ENCODE results near the gene MTF2. TPM values are rescaled to one million over a fixed set of nuclear protein-coding genes. Genes with fewer than 3 reads are reported as not detected.
A peak's percentile ranks its signal among the peaks of the same experiment; 100 is the strongest.
"Not testable (repeated sequence)": the region's sequence is repeated elsewhere in the genome, so short reads cannot be mapped to it uniquely, and the experiment has no call there.

Gene MTF2
- 10 to 100 TPM; 45.1 to 49.7 (median 49.5) TPM for polyA plus RNA-seq (ENCODE audit: insufficient read length in 3 of 3)

DNA sequence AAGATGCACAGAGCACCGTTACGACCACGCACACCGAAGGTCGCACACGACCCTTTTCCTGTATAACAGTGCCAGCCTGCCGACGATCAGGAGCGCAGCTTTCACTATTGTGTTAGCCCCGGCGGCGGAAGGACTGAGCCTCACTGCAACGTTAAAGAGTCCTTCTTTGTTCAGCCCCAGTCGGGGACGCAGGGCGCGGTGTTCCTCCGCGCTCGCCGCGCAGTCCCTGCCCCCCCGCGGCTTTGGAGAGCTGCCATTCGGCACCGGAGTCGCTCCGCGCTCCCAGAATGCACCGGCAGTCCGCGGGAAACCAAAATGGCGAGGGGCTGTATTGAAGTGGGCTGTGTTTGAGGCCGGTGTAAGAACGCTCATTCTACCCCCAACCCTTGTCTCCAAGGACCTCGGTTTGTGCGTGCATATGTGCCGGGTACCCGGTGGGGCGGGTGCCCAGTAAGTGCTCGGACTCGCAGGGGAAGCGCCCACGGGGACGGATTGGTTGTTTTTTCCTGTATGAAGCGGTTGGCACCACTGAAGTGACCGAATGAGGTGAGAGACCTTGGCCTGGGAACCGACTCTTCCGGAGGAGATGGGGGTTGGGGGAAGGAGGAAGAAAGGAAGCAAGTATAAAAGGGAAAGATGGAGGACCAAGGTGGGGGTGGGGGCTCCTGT lies at the start of gene MTF2:
TSS of gene MTF2 (plus strand) at position 298 of the 669 bp plus-strand sequence. CDS start at position 542, 244 bp downstream.
- DNase-seq (ENCODE audit: low read depth in 3 of 3, low spot score in 2 of 3): peak; percentile 92 to 94 (median 94)

DNA sequence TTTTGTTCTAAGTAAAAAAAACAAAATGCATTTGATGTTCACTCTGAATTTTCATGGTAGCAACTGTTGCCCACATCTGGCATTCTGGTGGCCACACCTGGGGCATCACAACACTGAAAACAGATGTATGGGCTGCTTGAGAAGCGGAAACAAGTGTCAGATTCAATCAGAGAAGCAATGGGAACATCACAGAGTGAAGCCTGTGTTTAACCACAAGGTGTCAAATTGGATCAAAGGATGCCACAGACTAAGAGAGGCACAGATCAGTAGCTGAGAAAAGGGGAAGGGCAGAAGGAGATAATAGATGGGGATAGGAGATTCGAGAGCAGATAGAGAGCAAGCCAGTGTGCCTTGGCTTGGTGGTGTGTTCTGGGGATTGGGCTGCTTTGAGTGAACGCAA lies 49.8 kb upstream of the MTF2 start:
- no peak for DNase-seq (ENCODE audit: low read depth in 3 of 3, low spot score in 2 of 3)

DNA sequence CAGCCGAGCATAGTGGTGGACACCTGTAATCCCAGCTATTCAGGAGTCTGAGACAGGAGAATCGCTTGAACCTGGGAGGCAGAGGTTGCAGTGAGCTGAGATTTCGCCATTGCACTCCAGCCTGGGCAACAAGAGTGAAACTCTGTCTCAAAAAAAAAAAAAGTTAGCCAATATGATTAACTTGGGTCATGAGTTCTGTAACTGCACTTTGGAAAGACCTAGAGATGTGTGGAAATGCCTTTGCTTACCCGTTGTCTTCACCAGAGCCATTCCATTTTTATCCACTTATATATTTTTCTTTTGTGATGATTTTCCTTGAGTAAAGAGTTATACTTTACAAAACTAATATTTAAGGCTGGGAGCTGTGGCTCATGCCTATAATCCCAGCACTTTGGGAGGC lies 48.9 kb upstream of the MTF2 start:
- not testable (repeated sequence) for DNase-seq (ENCODE audit: low read depth in 3 of 3, low spot score in 2 of 3)

DNA sequence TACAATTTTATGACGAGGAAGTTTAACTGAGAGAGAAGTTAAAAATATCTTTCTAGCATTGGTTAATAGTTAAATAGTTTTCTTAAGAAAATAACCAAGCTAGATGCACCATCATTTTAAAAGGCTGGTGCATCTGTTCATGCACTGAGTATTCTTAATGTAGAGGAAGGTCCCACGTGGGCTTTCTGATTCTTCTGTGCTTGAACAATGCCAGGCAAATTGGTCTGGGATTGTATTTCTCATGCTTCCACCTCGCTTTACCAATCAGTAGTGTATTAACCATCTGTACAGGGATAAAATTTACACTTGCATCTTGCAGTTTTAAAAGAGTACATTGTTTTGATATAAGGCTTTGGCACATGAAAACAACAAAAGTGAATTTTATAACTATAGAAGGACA lies 47.4 kb upstream of the MTF2 start:
- no peak for DNase-seq (ENCODE audit: low read depth in 3 of 3, low spot score in 2 of 3)

DNA sequence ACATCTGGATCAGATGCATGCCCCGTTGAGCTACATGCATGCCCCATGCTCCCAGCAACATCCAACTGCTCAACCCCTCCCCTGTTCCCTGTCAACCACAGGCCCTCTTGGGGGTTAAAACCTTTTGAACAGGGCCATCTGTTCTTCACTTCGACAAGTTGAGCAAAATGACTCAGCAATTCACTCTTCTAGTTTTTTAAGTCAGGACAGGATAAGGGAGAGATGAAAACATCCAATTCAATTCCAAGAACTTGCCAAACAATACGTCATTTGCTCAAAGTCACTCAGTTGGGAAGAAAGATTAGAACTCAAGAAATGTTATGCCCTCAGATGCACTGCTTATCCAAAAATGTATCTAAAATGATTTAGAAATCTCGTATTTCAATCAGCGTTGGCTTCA lies 46.1 kb upstream of the MTF2 start:
- DNase-seq (ENCODE audit: low read depth in 3 of 3, low spot score in 2 of 3): no peak

DNA sequence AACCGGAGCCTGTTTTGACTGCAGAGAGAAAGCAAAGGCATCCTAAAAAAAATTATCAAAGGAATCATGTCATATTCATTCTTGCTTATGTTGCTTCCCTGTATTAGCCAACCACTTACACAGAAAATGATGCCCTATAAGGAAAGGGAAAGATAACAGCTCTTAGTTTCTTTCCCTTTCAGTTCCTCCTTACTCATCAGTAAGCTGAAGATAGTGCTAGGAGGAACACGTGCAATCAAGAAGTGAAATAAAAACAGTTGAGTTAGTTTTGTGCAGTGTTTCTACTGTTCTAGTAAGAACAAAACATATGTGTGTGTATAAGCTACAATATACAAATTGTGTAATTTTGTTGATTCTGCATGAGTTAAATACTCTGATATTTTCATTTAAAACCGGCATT lies 45.3 kb upstream of the MTF2 start:
- DNase-seq (ENCODE audit: low read depth in 3 of 3, low spot score in 2 of 3): no peak

DNA sequence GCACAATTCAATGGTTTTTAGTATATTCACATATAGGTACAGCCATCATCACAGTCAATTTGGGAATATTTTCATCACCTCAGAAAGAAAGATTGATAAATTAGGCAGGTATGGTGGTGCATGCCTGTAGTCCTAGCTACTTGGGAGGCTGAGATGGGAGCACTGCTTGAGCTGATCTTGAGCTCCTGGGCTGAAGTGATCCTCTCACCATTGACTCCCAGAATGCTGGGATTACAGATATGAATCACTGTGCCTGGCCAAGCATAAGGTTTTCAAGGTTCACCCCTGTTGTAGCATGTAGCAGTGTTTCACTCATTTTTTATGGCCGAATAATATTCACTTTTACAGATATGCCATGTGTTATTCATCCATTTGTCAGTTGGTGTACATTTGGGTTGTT lies 44.7 kb upstream of the MTF2 start:
- DNase-seq (ENCODE audit: low read depth in 3 of 3, low spot score in 2 of 3): no peak

DNA sequence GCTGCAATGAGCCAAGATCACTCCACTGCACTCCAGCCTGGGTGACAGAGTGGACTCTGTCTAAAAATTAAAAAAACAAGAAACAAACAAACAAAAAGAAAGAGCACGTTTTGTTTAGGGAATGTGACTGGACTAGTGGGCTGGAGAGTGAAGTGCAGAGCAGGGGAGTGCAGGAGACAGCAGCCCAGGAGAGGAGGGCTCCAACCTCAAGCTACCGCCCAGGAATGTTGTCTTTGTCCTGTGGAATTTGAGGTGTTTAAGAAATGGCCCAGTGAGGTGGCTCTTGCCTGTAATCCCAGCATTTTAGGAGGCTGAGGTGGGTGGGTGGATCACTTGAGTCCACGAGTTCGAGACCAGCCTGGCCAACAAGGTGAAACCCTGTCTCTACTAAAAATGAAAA lies 42.4 kb upstream of the MTF2 start:
- DNase-seq (ENCODE audit: low read depth in 3 of 3, low spot score in 2 of 3): no peak

DNA sequence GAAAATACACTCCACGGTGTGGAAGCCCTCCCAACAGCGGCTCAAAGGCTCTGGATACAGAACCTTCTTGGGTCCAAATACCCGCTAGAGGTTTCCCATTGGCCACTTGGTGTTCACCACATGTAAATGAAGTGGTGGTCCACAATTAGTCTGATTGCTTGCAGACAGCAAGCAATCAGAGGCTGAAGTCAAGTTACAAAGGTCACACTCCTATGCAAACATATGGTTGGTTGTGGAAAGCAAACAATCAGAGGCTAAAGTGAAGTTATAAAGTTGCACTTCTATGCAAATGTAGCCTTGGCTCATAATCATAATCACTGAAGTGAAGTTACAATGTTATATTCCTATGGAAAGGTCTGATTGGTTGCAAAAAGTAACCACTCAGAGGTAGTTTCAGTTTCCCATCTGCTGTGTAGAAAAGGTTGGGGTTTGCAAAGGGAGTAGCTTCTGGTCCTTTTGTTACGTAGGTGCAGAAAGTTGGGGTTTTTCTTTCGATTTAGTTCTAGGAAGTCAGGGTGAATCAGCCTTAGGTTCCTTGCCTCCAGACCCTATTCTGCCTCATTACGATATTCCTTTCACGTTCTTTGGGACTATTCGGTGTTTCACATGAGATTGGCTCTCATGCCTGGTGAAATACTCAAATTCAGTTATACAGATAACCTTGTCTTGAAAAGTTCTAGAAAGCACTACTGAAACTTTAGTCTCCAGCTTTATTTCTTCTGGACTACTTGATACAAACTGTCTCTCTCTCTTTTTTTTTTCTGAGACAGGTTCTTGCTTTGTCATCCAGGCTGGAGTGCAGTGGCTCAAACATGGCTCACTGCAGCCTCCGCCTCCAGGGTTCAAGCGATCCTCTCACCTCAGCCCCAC lies 36.7 kb upstream of the MTF2 start:
- no peak for DNase-seq (ENCODE audit: low read depth in 3 of 3, low spot score in 2 of 3)

DNA sequence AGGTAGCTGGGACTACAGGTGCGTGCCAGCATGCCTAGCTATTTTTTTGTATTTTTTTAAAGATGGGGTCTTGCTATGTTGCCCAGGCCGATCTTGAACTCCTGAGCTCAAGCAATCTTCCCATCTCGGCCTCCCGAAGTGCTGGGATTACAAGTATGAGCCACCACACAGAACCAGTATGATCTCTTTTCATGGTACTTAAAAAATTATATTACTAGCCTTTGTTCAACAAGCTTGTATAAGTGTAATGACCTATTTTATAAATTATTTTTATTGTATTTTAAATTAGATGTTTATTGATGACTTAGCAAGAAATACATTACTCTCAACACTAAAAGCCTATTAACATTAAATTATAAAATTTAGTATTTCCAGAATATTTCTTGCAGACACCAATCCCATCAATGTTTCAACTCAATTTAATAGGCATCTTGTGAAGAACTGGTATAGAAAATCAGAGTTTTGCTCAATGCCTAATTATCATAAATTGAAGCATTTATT lies 36.0 kb upstream of the MTF2 start:
- no peak for DNase-seq (ENCODE audit: low read depth in 3 of 3, low spot score in 2 of 3)

DNA sequence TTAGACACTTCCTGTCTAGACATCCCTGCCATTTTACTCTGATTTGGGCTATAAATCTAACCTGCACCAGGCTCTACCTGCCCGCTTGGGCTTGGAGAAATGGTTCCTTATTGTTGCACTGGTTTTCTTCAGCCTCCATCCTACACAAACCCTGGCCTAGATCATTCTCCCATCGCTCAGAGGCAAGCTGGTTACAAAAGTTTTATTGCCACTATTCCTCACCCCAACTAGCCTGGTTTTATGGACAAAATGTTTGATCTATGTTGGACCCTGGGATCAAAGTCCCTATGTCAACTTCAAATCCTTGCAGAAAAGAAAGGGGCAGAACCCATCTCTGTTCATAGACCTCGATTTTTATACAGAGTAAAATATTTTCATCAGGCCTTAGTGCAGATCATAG lies 31.5 kb upstream of the MTF2 start:
- no peak for DNase-seq (ENCODE audit: low read depth in 3 of 3, low spot score in 2 of 3)

DNA sequence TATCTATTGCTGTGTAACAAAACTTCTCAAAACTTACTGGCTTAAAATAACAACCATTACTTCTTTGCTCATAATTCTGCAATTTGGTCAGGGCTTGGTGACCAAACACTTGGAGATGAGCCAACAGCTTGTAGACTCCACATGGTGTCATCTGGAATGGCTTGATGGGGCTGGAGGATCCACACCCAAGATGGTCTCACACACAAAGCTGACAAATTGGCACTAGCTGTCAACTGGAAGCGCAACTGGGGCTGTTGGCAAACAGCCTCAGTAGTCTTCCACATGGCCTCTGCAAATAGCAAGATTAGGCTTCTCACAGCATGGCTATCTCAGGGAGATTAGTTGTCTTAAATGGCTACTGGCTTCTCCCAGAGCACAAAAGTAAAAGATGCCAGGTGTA lies 27.1 kb upstream of the MTF2 start:
- no peak for DNase-seq (ENCODE audit: low read depth in 3 of 3, low spot score in 2 of 3)

DNA sequence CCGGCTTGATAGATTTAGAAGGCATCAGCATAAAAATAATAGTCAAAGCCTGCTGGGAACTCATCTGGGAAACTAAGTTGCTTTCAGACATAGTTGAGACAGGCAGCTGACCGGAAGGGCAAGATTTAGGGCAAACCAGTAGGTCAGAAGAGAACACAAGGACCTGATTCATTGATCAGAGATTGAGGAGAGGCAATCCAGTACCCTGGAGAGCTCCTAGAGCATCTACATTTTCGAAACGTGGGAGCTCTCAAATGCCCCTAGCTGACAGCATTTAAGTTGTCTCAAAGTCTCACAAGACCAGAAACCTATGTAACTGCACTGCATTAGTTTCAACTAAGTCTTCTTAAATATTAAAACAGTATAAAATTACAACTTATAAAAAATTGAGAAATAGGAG lies 22.9 kb upstream of the MTF2 start:
- no peak for DNase-seq (ENCODE audit: low read depth in 3 of 3, low spot score in 2 of 3)

DNA sequence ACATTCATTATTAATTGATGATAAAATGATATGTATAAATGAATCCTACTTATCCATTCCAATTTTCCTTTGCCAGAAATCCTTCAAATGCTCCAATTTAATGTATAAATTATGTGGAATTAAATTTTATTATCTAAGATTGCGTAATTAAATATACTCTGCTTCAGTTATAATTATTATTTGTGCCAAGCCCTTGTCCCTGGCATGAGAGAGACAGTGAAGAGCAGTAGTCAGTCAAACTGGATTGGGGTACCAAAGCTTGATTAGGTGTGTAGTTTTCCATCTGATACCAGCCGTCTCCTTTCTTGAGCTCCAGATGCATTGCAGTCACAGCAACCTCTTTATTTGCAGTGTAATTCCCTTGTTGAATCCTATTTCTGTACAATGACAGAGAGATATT lies 22.4 kb upstream of the MTF2 start:
- DNase-seq (ENCODE audit: low read depth in 3 of 3, low spot score in 2 of 3): no peak

DNA sequence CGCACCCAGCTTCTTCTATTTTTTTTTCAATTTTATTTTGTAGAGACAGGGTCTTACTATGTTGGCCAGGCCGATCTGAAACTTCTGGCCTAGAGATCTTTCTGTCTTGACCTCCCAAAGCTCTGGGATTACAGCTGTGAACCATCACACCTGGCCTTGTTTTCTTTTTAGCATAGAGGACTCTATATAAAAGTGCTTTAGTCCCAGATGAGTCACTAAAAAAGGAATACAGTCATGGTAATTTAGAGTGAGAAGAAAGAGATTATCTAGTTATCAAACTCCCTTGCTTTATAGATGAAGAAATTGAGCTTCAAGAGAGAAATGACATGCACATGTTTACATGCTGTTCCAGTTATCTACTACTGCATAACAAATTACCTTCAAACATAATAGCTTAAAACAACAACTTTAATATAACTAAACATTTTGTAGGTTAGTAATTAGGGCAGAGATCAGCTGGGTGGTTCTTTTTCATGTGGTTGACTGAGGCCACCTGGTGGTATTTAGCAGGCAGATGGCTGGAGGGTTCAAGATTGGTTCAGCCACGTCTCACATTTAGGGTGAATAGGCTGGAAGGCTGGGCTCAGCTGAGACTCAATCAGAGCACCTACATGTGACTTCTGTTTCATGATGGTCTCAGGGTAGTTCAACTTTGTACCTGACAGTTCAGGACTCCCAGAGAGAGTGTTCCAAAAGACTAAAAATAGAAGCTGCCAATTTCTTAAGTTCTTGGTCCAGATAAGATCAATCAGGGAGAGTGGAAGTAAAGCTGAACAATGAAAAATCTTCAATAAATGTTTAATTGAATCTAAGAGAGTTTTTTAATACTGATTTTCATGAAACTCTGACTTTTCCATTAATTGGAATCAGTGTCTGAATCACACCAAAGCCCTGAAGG lies 16.9 kb upstream of the MTF2 start:
- DNase-seq (ENCODE audit: low read depth in 3 of 3, low spot score in 2 of 3): no peak

DNA sequence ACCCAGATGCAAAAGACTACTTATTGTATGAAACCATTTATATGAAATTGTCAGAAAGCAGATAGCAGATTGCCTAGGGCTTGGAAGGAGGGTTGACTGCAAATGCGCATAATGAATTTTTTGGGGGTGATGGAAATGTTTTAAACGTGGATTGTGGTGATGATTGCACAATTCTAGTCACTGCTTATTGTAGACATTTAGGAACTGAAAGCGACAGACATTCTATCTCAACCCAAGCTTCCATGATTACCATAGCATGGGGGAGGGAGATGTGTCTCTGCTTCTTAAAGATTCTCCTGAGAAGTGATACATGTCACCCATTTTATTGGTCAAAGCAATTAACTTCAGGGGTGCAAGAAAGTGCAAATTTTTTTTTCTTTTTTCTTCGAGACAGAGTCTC lies 2.8 kb upstream of the MTF2 start:
- DNase-seq (ENCODE audit: low read depth in 3 of 3, low spot score in 2 of 3): no peak

DNA sequence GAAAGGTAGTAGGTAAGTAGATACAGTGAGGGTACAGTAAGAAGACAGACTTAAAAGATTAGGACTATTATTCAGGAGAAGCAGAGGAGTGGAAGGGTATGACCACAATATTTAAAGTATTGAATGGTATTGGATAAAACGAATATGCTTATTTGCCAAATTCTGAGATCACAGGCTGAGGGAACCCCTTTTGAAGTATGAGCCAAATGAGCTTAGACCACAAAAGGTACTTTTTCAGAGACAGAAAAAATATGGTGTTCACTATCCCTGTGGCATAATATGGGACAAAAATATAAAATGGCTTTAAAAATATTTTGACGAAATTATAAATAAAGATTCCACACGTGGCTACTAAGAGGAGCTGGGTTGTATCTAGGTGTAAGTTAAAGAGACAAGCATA lies 880 bp upstream of the MTF2 start:
- no peak for DNase-seq (ENCODE audit: low read depth in 3 of 3, low spot score in 2 of 3)

DNA sequence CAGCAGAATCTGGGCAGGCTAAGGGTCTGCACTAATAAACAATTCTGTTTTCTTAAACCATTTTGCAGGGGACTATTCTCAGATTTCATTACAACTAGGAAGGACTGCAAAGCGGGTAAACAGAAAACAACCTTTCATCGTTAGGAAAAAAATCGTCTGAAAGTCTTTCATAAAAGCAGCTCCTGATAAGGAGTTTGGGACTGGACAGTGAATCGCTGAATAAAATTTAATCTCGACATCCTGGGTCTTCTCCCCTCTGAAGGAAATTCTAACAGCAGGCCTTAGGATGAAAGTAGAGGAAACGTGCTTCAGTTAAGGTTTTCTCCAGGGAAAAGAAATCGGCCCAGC lies 471 bp upstream of the MTF2 start:
- DNase-seq (ENCODE audit: low read depth in 3 of 3, low spot score in 2 of 3): peak in 1 of 3 donors; percentile 41

DNA sequence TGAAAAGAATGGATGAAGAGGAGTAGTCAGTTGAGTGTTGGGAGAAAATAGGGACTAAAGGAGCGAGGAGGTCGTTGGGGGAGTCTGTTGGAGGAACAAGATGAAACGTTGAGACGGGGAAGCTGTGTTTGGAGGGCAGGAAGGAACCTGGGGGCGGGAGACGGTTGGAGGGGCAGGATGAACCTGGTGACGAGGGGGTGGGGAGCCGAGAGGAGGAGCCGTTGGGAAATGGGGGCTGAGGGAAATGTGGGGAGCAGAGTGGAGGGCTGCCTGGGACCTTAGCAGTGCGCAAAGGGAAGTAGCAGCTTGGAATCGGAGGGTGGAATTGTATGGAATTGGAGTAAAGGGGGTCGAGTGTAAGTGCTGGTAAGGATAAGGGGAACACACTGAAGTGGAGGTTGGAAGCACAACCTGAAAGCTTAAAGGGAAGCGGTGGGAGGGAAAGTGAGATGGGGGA lies 630 bp downstream of the MTF2 start:
- DNase-seq (ENCODE audit: low read depth in 3 of 3, low spot score in 2 of 3): peak in 1 of 3 donors; percentile 50

DNA sequence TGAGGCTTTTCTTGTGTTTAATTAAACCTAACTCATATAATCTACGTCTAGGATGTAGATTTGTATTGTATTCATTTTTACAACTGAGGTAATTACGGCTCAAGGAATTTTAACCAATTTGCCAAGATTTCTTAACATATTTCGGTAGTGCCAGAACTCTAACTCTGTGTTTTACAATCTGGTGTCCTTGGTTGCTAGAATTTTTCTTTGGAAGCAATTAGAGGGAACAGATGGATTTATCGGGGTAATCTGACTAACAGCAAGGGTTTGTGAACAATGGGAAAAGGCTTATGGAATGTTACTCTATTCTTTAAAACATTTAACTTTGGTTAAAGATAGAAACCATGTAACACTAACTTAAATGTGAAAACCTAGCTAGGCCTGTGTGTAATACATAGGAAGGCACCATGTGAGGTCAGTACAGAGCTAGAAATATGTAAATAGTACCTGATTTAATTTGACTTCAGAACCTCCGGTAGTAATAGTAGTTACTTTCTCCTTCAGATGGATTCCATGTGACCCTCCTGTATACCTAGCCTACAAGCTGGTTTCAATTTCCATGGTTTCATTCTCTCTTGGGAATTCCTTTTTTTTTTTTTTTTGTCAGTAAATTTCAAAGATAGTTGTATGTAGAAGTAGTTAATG lies 1.2 kb downstream of the MTF2 start:
- DNase-seq (ENCODE audit: low read depth in 3 of 3, low spot score in 2 of 3): no peak
